Putamen (tissue), 1 donor: Measurements from ENCODE around the gene LRBA.
A peak's percentile ranks its signal among the peaks of the same experiment; 100 is the strongest.

Source experiments
- DNase-seq: peaks from one replicate; pipeline ENCODE4 v3.0.0-alpha.2; 2016; ENCODE audit warnings: low spot score

The LRBA gene

GRCh38 chr4:150497612-150498011 lies 517.5 kb downstream of the LRBA start:
- no peak for DNase-seq

GRCh38 chr4:150495550-150495949 lies 519.5 kb downstream of the LRBA start:
- no peak for DNase-seq

GRCh38 chr4:150493851-150494250 lies 521.2 kb downstream of the LRBA start:
- no peak for DNase-seq

- peak; percentile 4 for DNase-seq
Measured at GRCh38 chr4:150491132-150492049, 523.7 kb downstream of the LRBA start.

- DNase-seq = no peak
Measured at GRCh38 chr4:150482581-150482980, 532.5 kb downstream of the LRBA start.

- no peak for DNase-seq
Measured at GRCh38 chr4:150479657-150480056, 535.4 kb downstream of the LRBA start.

- DNase-seq = no peak
Measured at GRCh38 chr4:150477869-150478268, 537.2 kb downstream of the LRBA start.

- no peak for DNase-seq
Measured at GRCh38 chr4:150476776-150477175, 538.3 kb downstream of the LRBA start.

GRCh38 chr4:150475763-150476162 lies 539.3 kb downstream of the LRBA start:
- DNase-seq = no peak

- no peak for DNase-seq
Measured at GRCh38 chr4:150464523-150464922, 550.6 kb downstream of the LRBA start.

- no peak for DNase-seq
Measured at GRCh38 chr4:150462743-150463142, 552.3 kb downstream of the LRBA start.

GRCh38 chr4:150461957-150462356 lies 553.1 kb downstream of the LRBA start:
- no peak for DNase-seq

- DNase-seq = no peak
Measured at GRCh38 chr4:150457802-150458201, 557.3 kb downstream of the LRBA start.

GRCh38 chr4:150451883-150452282 lies 563.2 kb downstream of the LRBA start:
- no peak for DNase-seq

- DNase-seq = no peak
Measured at GRCh38 chr4:150447356-150447755, 567.7 kb downstream of the LRBA start.

GRCh38 chr4:150439451-150439933 lies 575.6 kb downstream of the LRBA start:
- no peak for DNase-seq

GRCh38 chr4:150436598-150437370 lies 578.3 kb downstream of the LRBA start:
- no peak for DNase-seq

- no peak for DNase-seq
Measured at GRCh38 chr4:150431221-150431620, 583.9 kb downstream of the LRBA start.

- no peak for DNase-seq
Measured at GRCh38 chr4:150425161-150425560, 589.9 kb downstream of the LRBA start.

GRCh38 chr4:150423503-150423902 lies 591.6 kb downstream of the LRBA start:
- DNase-seq = no peak

GRCh38 chr4:150423074-150423473 lies 592.0 kb downstream of the LRBA start:
- DNase-seq = no peak

GRCh38 chr4:150421612-150422011 lies 593.5 kb downstream of the LRBA start:
- DNase-seq = no peak

GRCh38 chr4:150419939-150420338 lies 595.1 kb downstream of the LRBA start:
- DNase-seq = no peak
